DOHH2 (cell line): ENCODE data around the gene MEOX1.

Experiments used
- H3F3A ChIP-seq: fragments of 200-600 bp; sonication (generic), shearing (Covaris generic); 2 replicates; pipeline ENCODE4 v1.6.0; 2016; ENCODE audit warnings: antibody characterized with exemption, mild to moderate bottlenecking; ENCODE audit not compliant: control insufficient read depth, insufficient read depth
- H3K27ac ChIP-seq: fragments of 200-600 bp; sonication (generic); 2 replicates; pipeline ENCODE4 v1.5.1; 2014; ENCODE audit warnings: low read depth, mild to moderate bottlenecking, low read length, moderate library complexity
- H3K27me3 ChIP-seq: fragments of 200-600 bp; sonication (generic); 2 replicates; pipeline ENCODE4 v1.6.1; 2014; ENCODE audit warnings: mild to moderate bottlenecking, low read length, mixed read lengths; ENCODE audit not compliant: control insufficient read depth
- H3K36me3 ChIP-seq: fragments of 200-600 bp; sonication (generic); 2 replicates; pipeline ENCODE4 v1.6.1; 2014; ENCODE audit warnings: mild to moderate bottlenecking, low read length, moderate library complexity, mixed read lengths; ENCODE audit not compliant: control insufficient read depth
- H3K4me1 ChIP-seq: fragments of 200-600 bp; sonication (generic); 2 replicates; pipeline ENCODE4 v1.6.1; 2014; ENCODE audit warnings: mild to moderate bottlenecking, low read length, mixed read lengths; ENCODE audit not compliant: control insufficient read depth
- H3K4me2 ChIP-seq: fragments of 200-600 bp; sonication (generic); 2 replicates; pipeline ENCODE4 v1.6.0; 2014; ENCODE audit warnings: mild to moderate bottlenecking, low read length, moderate library complexity
- H3K4me3 ChIP-seq: fragments of 200-600 bp; sonication (generic); 2 replicates; pipeline ENCODE4 v1.5.1; 2014; ENCODE audit warnings: mild to moderate bottlenecking, low read length, mixed read lengths
- H3K79me2 ChIP-seq: fragments of 200-600 bp; sonication (generic); 2 replicates; pipeline ENCODE4 v1.6.1; 2014; ENCODE audit warnings: mild to moderate bottlenecking, low read length, mixed read lengths; ENCODE audit not compliant: control insufficient read depth
- H3K9me2 ChIP-seq: fragments of 200-600 bp; sonication (generic); replicated peaks from 2 replicates; pipeline ENCODE4 v1.6.1; 2014; ENCODE audit warnings: mild to moderate bottlenecking, low read length, mixed read lengths; ENCODE audit not compliant: control insufficient read depth
- H3K9me3 ChIP-seq: fragments of 200-600 bp; sonication (generic); 2 replicates; pipeline ENCODE4 v1.6.1; 2014; ENCODE audit warnings: antibody characterized with exemption, low read length, mixed read lengths; ENCODE audit not compliant: control insufficient read depth, insufficient read depth
- H4K20me1 ChIP-seq: fragments of 200-600 bp; sonication (generic); 2 replicates; pipeline ENCODE4 v1.6.0; 2014; ENCODE audit warnings: low read depth, mild to moderate bottlenecking, antibody characterized with exemption, low read length, moderate library complexity; ENCODE audit not compliant: control insufficient read depth, insufficient read depth
- CTCF ChIP-seq: fragments of 200-600 bp; sonication (generic); IDR thresholded peaks from one replicate; pipeline ENCODE4 v1.5.1; 2014; ENCODE audit warnings: antibody characterized with exemption, mild to moderate bottlenecking, low read depth, low read length; ENCODE audit not compliant: poor library complexity, severe bottlenecking
- EZH2phosphoT487 ChIP-seq: fragments of 200-600 bp; sonication (generic); IDR thresholded peaks from 2 replicates; pipeline ENCODE4 v1.6.1; 2017; ENCODE audit warnings: borderline replicate concordance, mild to moderate bottlenecking, antibody characterized with exemption, low read length, moderate library complexity, mixed read lengths

Gene MEOX1

GRCh38 chr17:43698678-43699437, 37.1 kb upstream of the MEOX1 start:
- H3K27ac ChIP-seq: no peak overlapping the region
- no peaks in the 10 kb centered on the region for H3K4me1 ChIP-seq
- H3K27me3 ChIP-seq: no peaks in the 10 kb centered on the region
- H3K9me3 ChIP-seq: no peaks in the 10 kb centered on the region; the same call in 1 of the 2 replicates
- no peaks in the 10 kb centered on the region for H3K36me3 ChIP-seq
- no peaks in the 10 kb centered on the region for H4K20me1 ChIP-seq
- TF ChIP-seq CTCF: no peak
- TF ChIP-seq EZH2phosphoT487: no peak
- H3K9me2 ChIP-seq: no peaks in the 10 kb centered on the region
- no peaks in the 10 kb centered on the region for H3K79me2 ChIP-seq
- H3K4me2 ChIP-seq: no peak overlapping the region
- no peaks in the 10 kb centered on the region for H3F3A ChIP-seq
- H3K4me3 ChIP-seq: no peak overlapping the region

DNA sequence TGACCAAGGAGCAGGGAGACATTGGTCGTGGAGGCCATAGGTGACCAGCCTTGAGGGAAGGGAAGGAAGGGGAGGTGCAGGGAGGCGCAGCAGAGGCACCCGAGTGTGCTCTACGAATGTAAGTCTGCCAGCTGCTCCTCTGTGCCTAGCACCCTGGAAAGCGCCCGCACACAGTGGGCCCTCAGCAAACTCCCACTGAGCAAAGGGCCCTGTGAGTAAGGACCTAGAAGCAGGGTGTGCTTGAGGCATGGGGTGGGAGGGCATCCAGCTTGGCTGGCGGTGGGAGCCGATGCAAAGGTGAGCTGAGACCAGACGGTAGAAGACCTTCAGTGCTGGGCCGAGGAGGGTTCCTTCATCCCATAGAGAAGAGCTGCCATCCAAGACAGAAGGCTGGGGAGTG, 36.2 kb upstream of the MEOX1 start:
- no peaks in the 10 kb centered on the region for H3K9me2 ChIP-seq
- H3K27me3 ChIP-seq: no peaks in the 10 kb centered on the region
- H3F3A ChIP-seq: no peaks in the 10 kb centered on the region
- H3K9me3 ChIP-seq: no peaks in the 10 kb centered on the region; the same call in 1 of the 2 replicates
- H3K36me3 ChIP-seq: no peaks in the 10 kb centered on the region
- TF ChIP-seq EZH2phosphoT487: no peak
- TF ChIP-seq CTCF: no peak
- H3K4me3 ChIP-seq: no peak overlapping the region
- no peaks in the 10 kb centered on the region for H3K79me2 ChIP-seq
- no peaks in the 10 kb centered on the region for H4K20me1 ChIP-seq
- no peaks in the 10 kb centered on the region for H3K4me1 ChIP-seq
- H3K27ac ChIP-seq: no peak overlapping the region
- H3K4me2 ChIP-seq: no peak overlapping the region

DNA sequence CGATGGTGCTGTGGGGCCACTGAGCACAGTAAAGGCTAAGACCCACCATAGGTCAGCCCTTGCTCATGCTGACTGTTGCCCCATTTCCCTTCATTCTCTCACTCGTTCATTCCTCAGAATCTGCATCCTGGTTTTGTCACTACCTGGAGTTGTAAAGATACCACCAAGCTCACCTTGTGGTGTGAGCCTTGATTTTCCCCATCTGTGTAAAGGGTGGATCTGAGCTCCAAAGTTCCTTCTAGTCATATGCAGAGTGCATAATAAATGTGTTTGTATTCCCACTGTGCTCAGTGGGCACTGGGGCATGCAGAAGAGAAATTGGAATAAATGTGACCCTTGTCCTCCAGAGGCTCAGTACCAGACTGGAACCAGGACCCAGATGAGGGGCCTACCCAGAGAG, 35.2 kb upstream of the MEOX1 start:
- H3K27ac ChIP-seq: no peak overlapping the region
- no peaks in the 10 kb centered on the region for H3F3A ChIP-seq
- H4K20me1 ChIP-seq: no peaks in the 10 kb centered on the region
- H3K79me2 ChIP-seq: no peaks in the 10 kb centered on the region
- H3K36me3 ChIP-seq: no peaks in the 10 kb centered on the region
- H3K9me3 ChIP-seq: no peaks in the 10 kb centered on the region
- TF ChIP-seq CTCF (no peak), EZH2phosphoT487 (no peak)
- no peaks in the 10 kb centered on the region for H3K9me2 ChIP-seq
- no peak overlapping the region for H3K4me2 ChIP-seq
- peaks cover under 1% of the 10 kb centered on the region; the same call in 1 of the 2 replicates for H3K27me3 ChIP-seq
- no peaks in the 10 kb centered on the region for H3K4me1 ChIP-seq
- no peak overlapping the region for H3K4me3 ChIP-seq
